ENCODE results near the gene SMYD2.

GRCh38 chr1:214330222-214330621 is 49.3 kb downstream of the SMYD2 start:
- TF ChIP-seq CTCF (IDR thresholded peaks at IDR 0.05) (no peak), POLR2A (IDR thresholded peaks at IDR 0.05) (no peak), POLR2AphosphoS5 (IDR thresholded peaks at IDR 0.05; ENCODE audit: insufficient read depth in 1 of 2, low read depth in 1 of 2) (no peak)
